ENCODE results near the gene RFC2.

Gene RFC2

DNA sequence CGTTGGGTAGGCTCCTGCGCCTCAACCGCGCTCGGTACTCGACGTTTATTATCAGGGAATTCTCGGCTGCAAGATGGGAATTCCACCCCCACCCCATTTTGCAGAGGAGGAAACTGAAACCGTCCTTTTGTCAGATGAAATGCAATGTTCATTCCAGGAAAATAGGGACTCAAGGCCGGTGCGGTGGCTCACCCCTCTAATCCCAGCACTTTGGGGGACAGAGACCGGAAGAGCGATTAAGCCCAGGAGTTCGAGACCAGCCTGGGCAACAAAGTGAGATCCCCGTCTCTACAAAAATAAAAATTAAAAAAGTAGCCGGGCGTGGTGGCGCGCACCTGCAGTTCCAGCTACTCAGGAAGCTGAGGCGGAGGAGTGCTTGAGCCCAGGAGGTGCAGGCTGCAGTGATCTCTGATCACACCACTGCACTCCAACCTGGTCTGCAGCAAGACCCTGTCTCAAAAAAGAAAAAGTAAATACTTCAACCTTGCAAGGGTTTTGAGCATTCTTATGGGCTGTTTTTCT lies 720 bp upstream of the RFC2 start:
- H3K36me3 ChIP-seq (ENCODE audit: control insufficient read depth, low read length), result peaks cover 36% of the 10 kb centered on the region
- TF ChIP-seq EZH2phosphoT487 (IDR thresholded peaks at IDR 0.05; ENCODE audit: borderline replicate concordance, low read length), result no peak
- TF ChIP-seq, protein P1, sequence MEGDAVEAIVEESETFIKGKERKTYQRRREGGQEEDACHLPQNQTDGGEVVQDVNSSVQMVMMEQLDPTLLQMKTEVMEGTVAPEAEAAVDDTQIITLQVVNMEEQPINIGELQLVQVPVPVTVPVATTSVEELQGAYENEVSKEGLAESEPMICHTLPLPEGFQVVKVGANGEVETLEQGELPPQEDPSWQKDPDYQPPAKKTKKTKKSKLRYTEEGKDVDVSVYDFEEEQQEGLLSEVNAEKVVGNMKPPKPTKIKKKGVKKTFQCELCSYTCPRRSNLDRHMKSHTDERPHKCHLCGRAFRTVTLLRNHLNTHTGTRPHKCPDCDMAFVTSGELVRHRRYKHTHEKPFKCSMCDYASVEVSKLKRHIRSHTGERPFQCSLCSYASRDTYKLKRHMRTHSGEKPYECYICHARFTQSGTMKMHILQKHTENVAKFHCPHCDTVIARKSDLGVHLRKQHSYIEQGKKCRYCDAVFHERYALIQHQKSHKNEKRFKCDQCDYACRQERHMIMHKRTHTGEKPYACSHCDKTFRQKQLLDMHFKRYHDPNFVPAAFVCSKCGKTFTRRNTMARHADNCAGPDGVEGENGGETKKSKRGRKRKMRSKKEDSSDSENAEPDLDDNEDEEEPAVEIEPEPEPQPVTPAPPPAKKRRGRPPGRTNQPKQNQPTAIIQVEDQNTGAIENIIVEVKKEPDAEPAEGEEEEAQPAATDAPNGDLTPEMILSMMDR (IDR thresholded peaks at IDR 0.05; ENCODE audit: low read depth, low read length, poor library complexity, severe bottlenecking), result no peak
- peaks cover 43% of the 10 kb centered on the region for H3F3A ChIP-seq (ENCODE audit: control insufficient read depth, insufficient read depth)
- peak overlapping the region; percentile 76 for H3K4me2 ChIP-seq (ENCODE audit: low read length)
- peaks cover 77% of the 10 kb centered on the region for H3K4me1 ChIP-seq (ENCODE audit: control insufficient read depth, low read length)
- 0 out of 2 replicates have a peak, but pooled peaks cover 5% of the 10 kb centered on the region for H4K20me1 ChIP-seq (ENCODE audit: control insufficient read depth, insufficient read depth, low read depth, low read length)
- no peaks in the 10 kb centered on the region for H3K9me2 ChIP-seq (replicated peaks; ENCODE audit: control insufficient read depth, low read length)
- peak overlapping the region; percentile 88 for H3K27ac ChIP-seq (ENCODE audit: low read depth, low read length)
- H3K79me2 ChIP-seq (ENCODE audit: control insufficient read depth, low read length), result peaks cover 51% of the 10 kb centered on the region
- H3K9me3 ChIP-seq (ENCODE audit: control insufficient read depth, insufficient read depth, low read length), result no peaks in the 10 kb centered on the region
- no peaks in the 10 kb centered on the region for H3K27me3 ChIP-seq (ENCODE audit: control insufficient read depth, low read length)
- peak overlapping the region; percentile 84 for H3K4me3 ChIP-seq (ENCODE audit: low read length)

GRCh38 chr7:74253835-74254128 lies 417 bp downstream of the RFC2 start:
- Histone ChIP-seq H3K36me3 (ENCODE audit: control insufficient read depth, low read length) (peaks cover 46% of the 10 kb centered on the region), H3K27me3 (ENCODE audit: control insufficient read depth, low read length) (no peaks in the 10 kb centered on the region), H3K9me3 (ENCODE audit: control insufficient read depth, insufficient read depth, low read length) (no peaks in the 10 kb centered on the region), H3K4me2 (ENCODE audit: low read length) (peak overlapping the region; percentile 76), H3K9me2 (replicated peaks; ENCODE audit: control insufficient read depth, low read length) (no peaks in the 10 kb centered on the region), H4K20me1 (ENCODE audit: control insufficient read depth, insufficient read depth, low read depth, low read length) (0 out of 2 replicates have a peak, but pooled peaks cover 5% of the 10 kb centered on the region), H3K4me1 (ENCODE audit: control insufficient read depth, low read length) (peaks cover 75% of the 10 kb centered on the region), H3K27ac (ENCODE audit: low read depth, low read length) (peak overlapping the region; percentile 88), H3F3A (ENCODE audit: control insufficient read depth, insufficient read depth) (peaks cover 37% of the 10 kb centered on the region), H3K79me2 (ENCODE audit: control insufficient read depth, low read length) (peaks cover 61% of the 10 kb centered on the region), H3K4me3 (ENCODE audit: low read length) (peak overlapping the region; percentile 84)
- no peak for TF ChIP-seq EZH2phosphoT487 (IDR thresholded peaks at IDR 0.05; ENCODE audit: borderline replicate concordance, low read length)
- TF ChIP-seq, protein P1 (IDR thresholded peaks at IDR 0.05; ENCODE audit: low read depth, low read length, poor library complexity, severe bottlenecking), result no peak

DNA sequence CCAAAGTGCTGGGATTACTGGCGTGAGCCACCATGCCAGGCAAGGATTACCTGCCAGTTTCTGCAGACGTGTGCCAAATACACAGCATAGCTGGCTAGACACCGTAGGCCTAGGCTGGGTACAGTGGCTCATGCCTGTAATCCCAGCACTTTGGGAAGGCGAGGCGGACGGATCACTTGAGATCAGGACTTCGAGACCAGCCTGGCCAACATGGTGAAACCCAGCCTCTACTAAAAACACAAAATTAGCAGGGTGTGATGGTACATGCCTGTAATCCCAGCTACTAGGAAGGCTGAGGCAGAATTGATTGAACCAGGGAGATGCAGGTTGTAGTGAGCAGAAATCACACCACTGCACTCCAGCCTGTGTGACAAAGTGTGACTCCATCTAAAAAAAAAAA lies 868 bp downstream of the RFC2 start:
- TF ChIP-seq EZH2phosphoT487 (IDR thresholded peaks at IDR 0.05; ENCODE audit: borderline replicate concordance, low read length), result no peak
- TF ChIP-seq, protein P1 (IDR thresholded peaks at IDR 0.05; ENCODE audit: low read depth, low read length, poor library complexity, severe bottlenecking), result no peak

More for the DNA sequence above, 868 bp downstream of the RFC2 start:
- peak overlapping the region; percentile 76 for H3K4me2 ChIP-seq (ENCODE audit: low read length)
- H3K4me1 ChIP-seq (ENCODE audit: control insufficient read depth, low read length), result peaks cover 75% of the 10 kb centered on the region
- peaks cover 51% of the 10 kb centered on the region for H3K36me3 ChIP-seq (ENCODE audit: control insufficient read depth, low read length)
- H3K27me3 ChIP-seq (ENCODE audit: control insufficient read depth, low read length), result no peaks in the 10 kb centered on the region
- no peaks in the 10 kb centered on the region for H3K9me3 ChIP-seq (ENCODE audit: control insufficient read depth, insufficient read depth, low read length)
- H3K27ac ChIP-seq (ENCODE audit: low read depth, low read length), result peak overlapping the region; percentile 88
- no peaks in the 10 kb centered on the region for H3K9me2 ChIP-seq (replicated peaks; ENCODE audit: control insufficient read depth, low read length)
- peaks cover 66% of the 10 kb centered on the region for H3K79me2 ChIP-seq (ENCODE audit: control insufficient read depth, low read length)
- H4K20me1 ChIP-seq (ENCODE audit: control insufficient read depth, insufficient read depth, low read depth, low read length), result 0 out of 2 replicates have a peak, but pooled peaks cover 5% of the 10 kb centered on the region
- H3F3A ChIP-seq (ENCODE audit: control insufficient read depth, insufficient read depth), result peaks cover 33% of the 10 kb centered on the region
- H3K4me3 ChIP-seq (ENCODE audit: low read length), result peak overlapping the region; percentile 84
